Stimulated activated CD8-positive, alpha-beta memory T cell treated with anti-CD3 and anti-CD28 coated beads, Interleukin-7, amount 100 ng/mL, for 1 hour (primary cell): ENCODE measurements around the gene STX16.
"Not testable (repeated sequence)": the region's sequence is repeated elsewhere in the genome, so short reads cannot be mapped to it uniquely, and the experiment has no call there.

Source experiments
- DNase-seq, 2 donors: peaks; one replicate each; pipeline ENCODE4 v3.0.0-alpha.2; 2020; ENCODE audit warnings: low read depth in 2 of 2

Gene STX16

GRCh38 chr20:58636396-58636982 lies 14.6 kb upstream of the STX16 start:
- DNase-seq: no peak

- DNase-seq: no peak
Observed at GRCh38 chr20:58636983-58637421, 14.1 kb upstream of the STX16 start.

GRCh38 chr20:58637466-58638213 lies 13.4 kb upstream of the STX16 start:
- DNase-seq: no peak

- DNase-seq: no peak
Observed at GRCh38 chr20:58638467-58639181, 12.5 kb upstream of the STX16 start.

- no peak for DNase-seq
Observed at GRCh38 chr20:58639182-58640146, 11.6 kb upstream of the STX16 start.

- DNase-seq: no peak
Observed at GRCh38 chr20:58640446-58640845, 10.6 kb upstream of the STX16 start.

GRCh38 chr20:58642441-58642840 lies 8.6 kb upstream of the STX16 start:
- DNase-seq: no peak

- DNase-seq: not testable (repeated sequence)
Observed at GRCh38 chr20:58642896-58643295, 8.2 kb upstream of the STX16 start.

- DNase-seq: no peak
Observed at GRCh38 chr20:58645412-58645968, 5.6 kb upstream of the STX16 start.

GRCh38 chr20:58646257-58646656 lies 4.8 kb upstream of the STX16 start:
- DNase-seq: no peak

- DNase-seq: no peak
Observed at GRCh38 chr20:58646703-58647102, 4.4 kb upstream of the STX16 start.

GRCh38 chr20:58647162-58647795 lies 3.8 kb upstream of the STX16 start:
- DNase-seq: no peak

GRCh38 chr20:58647796-58648501 lies 3.1 kb upstream of the STX16 start:
- no peak for DNase-seq

- not testable (repeated sequence) for DNase-seq
Observed at GRCh38 chr20:58648502-58648825, 2.6 kb upstream of the STX16 start.

GRCh38 chr20:58649288-58650180 lies 1.5 kb upstream of the STX16 start:
- DNase-seq: no peak

- DNase-seq: no peak
Observed at GRCh38 chr20:58650181-58650775, 805 bp upstream of the STX16 start.

- DNase-seq: no peak
Observed at GRCh38 chr20:58651559-58651945, 469 bp downstream of the STX16 start.

GRCh38 chr20:58651946-58652605 lies 993 bp downstream of the STX16 start:
- no peak for DNase-seq
